ENCODE data around the gene OR1L4.

Gene OR1L4, protein sequence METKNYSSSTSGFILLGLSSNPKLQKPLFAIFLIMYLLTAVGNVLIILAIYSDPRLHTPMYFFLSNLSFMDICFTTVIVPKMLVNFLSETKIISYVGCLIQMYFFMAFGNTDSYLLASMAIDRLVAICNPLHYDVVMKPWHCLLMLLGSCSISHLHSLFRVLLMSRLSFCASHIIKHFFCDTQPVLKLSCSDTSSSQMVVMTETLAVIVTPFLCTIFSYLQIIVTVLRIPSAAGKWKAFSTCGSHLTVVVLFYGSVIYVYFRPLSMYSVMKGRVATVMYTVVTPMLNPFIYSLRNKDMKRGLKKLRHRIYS

DNA sequence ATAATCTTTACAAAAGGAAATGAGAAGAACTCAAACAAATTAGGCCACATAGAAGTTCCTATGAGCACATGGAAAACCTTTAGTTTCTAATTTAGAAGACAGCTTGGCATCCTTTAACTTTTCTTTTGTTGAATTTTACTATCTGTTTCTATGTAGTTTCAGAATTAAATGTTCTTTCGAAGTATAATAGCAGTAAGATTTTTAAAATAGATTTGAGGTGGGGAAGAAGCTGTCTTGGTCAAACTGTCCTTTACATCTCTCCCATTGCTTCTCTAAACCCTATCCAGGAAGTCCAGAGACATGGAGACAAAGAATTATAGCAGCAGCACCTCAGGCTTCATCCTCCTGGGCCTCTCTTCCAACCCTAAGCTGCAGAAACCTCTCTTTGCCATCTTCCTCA, at the start of gene OR1L4:
Gene OR1L4, plus strand, starts transcription at position 301 of the 400 bp plus-strand sequence. Its CDS starts 0 bp downstream, at position 301.
- DNase-seq: no peak

DNA sequence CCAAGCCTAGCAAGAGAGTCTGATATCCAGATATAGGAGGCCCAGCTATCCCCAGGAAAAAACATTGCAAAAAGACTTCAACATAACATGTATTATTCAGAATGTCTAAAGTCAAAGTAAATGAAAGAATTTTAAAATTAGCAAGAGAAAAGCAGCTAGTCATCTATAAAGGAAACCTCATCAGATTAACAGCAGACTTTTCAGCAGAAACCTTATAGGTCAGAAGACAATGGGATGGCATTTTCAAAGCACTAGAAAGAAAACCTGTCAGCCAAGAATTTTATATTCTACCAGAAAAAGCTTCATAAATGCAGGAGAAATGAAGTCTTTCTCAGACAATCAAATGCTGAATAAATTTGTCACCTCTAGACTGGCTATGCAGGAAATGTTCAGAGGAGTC, 38.9 kb upstream of the OR1L4 start:
- no peak for DNase-seq

DNA sequence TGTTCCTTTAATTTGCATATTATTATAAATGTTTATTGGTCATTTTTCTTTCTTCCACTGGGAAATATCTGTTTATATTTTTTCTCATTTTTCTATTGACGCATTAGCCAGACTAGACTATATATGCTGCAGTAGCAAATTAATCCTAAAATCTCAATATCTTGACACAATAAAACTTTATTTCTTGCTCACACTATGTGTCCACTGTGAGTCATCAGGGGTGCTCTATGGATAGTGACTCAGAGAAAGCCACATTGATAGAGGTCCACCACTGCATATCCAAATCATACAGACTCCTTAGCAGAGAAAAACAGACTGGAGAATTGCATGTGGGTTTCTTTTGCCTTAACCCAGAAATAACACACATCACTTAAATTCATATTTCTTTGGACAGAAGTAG, 28.1 kb upstream of the OR1L4 start:
- no peak for DNase-seq

DNA sequence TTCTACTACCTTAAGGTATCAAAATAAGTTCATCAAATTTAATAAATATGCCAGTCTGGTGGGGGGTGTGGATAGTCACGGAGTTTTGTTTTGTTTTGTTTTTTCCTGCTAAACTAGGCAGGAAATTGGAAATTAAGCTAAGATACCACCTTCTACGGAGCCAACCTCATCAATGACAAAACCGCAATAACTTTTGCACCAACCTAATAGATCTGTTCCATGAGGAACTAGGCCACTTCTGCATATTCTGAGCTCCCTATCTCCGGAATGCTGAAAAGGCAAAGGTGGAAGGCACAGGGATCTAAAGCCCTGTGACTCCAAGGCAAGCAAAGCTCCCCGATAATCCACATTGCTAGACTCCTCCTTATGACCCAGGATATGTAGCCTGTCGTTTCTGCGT, 5.8 kb upstream of the OR1L4 start:
- no peak for DNase-seq

DNA sequence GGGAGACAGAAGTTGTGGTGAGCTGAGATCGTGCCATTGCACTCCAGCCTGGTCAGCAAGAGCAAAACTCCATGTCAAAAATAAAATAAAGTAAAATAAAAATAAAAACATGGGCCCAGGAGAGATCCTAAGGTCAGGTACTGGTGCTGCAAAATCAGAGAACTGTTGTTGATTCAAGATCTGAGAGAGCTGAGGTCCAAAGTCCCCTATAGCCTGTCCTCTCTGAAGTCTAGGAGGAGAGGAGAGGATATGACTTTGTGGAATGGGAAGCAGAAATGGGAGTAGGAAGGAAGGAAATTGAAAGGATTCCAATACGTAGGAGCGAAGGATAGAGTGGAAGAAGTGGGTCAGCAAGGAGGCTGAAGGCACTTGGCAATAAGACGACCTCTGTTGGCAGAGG, 4.6 kb upstream of the OR1L4 start:
- DNase-seq: no peak

DNA sequence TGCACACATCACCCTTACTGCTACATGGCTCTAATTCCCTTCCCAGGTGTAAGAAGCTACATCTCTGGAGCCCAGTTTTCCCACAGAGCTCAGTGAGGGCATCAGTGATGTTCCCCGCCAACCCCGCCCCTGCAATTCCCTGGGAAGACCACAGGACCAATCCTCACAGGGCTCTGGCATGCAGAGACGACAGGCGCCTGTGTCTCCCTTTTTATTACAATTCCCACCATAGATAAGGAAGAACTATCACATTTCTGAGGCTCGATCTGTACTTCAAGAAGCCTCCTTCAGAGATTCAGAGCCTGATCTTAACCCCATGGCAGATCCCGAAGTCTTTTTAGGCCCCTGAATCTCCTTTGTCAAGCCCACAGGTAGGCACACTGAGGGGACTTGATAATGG, 18.2 kb downstream of the OR1L4 start, which contains the start of gene OR1L6:
Gene OR1L6, plus strand, starts transcription at position 301 of the 400 bp plus-strand sequence. CDS start 7,545 bp downstream, outside the sequence.
- DNase-seq: no peak

DNA sequence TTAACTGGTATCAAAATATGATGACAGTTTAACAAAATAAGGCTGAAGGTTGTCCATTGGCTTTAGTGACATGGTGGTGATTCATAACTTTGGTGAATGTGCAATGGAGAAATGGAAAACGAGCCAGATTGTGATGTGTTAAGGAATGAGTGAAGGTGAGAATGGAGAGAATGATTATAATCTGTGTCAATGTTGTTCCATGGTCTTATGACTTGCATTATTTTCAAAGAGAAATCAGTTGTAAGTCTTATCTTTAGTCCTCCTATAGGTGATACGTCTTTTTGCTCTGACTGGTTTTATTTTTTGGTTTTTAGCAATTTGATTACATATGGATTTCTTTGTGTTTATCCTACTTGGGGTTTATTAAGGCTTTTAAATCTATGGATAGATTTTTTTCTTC, 31.0 kb downstream of the OR1L4 start:
- DNase-seq: no peak

DNA sequence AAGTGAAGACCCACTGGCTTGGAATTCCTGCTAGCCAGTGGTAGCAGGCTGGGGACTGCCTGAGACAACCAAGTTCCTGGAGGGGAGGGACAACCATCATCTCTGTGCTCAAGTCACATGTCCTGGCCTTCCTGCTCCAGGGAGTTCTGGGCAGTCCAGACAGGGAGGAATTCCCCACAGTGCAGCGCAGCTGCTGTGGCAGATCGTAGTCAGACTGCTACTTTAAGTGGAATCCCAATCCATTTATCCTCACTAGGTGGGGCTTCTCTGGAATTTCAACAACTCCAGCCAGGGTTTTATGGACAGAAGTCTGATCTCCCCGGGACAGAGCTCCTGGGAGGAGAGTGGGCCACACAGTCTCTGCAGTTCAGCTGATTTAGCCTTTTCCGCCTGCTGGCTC, 44.0 kb downstream of the OR1L4 start:
- DNase-seq: no peak

Measured in DMS79 (cell line).